Amniotic epithelial cell (primary cell): ENCODE measurements around the gene TRIM31.

ENCODE experiments used
- DNase-seq: peaks from one replicate; pipeline ENCODE4 v3.0.0-alpha.2; 2010; ENCODE audit warnings: low read depth

TRIM31 gene

DNA sequence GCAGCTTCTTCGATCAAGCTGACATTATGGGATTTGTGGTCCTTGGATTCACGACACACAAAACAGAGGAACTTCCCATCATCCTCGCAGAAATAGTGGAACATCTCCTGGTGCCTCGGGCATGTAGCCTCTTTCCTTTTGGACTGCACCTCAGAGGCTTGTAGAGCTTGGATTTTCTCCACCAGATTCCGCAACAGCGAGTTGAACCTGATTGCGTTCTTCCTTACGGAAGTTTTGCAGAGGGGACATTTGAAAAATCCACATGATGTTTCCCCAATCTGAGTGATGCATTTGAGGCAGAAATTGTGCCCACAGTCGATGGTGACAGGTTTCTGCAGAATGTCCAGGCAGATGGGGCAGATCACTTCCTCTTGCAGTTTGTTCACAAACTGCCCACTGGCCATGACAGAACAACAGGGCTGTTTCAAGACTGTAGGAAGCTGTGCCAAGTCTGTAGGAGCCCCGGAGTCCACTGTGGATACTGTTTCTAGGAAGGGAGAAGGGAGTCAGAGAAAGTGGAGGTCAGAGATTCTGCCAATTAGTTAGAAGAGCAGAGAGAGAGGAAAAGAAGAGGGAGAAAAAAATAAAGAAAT is 392 bp downstream of the TRIM31 start:
- no peak for DNase-seq

DNA sequence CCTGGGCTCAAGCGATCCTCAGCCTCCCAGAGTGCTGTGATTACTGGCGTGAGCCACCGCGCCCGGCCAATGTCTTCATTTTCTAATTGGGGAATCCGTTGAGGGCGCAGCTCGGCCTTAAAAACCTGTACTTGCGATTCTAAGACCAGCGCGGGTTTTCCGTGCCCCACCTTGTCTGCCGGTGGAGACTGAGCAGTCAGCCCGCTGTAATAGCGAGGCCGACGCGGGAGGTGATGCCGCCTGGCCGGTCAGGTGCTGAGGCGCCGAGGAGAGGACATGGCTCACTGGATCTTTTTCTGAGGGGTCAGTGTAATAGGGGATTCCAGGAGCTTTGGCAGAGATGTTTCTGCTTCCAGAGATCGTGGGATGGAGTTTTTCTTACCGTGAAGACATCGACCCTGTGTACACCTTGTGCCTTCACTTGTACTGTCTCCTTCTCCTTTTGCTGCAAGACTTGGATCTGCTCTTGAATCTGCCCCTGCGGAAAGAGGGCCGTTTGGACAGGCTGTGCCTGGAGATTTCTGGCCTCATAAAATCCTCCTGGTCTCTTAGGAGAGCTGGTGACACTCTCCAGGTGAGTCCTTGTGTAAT is 1.5 kb downstream of the TRIM31 start:
- no peak for DNase-seq

GRCh38 chr6:30104661-30105060 is 8.2 kb downstream of the TRIM31 start:
- DNase-seq: no peak

DNA sequence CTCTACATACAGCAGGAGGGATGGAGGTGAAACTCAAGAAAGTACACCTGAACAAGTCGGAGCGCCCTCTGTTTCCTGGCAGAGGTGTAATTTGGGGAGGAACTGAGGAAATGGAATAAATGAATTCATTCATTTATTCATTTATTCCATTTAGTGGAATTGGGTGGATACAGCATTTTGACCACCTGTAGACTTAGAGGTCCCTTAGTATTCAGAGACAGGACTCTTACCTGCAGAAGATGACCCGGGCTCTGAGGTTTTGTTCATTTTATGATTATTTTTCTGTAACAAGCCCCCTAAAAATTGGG is 9.1 kb downstream of the TRIM31 start:
- DNase-seq: no peak

GRCh38 chr6:30102970-30103871 is 9.7 kb downstream of the TRIM31 start:
- DNase-seq: peak; percentile 84

DNA sequence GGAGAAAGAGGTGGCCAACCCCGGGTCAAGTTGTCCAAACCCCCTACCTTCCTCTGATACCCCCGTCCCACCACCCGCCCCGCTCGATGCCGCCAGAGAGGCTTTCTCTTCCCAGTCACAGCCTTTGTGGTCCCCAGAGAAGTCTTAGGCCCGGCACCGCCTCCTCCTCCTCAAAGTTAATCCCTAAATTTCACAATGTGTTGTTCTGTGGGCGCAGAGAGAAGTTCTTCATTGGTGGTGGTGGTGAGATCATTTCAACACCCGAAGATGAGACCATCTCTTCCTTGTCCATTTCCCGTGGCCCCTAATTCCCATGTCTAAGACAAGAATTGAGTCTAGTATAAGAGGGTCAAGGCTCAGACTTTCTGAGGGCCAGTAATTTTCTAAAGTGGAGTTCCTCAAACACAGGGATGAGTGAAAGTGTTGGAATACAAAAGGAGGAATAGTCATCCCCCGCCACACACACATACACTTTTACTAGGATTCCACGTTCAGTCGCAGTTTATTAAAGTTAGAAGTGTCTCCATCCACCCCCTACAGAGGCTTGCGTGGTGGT is 10.4 kb downstream of the TRIM31 start:
- peak; percentile 94 for DNase-seq

DNA sequence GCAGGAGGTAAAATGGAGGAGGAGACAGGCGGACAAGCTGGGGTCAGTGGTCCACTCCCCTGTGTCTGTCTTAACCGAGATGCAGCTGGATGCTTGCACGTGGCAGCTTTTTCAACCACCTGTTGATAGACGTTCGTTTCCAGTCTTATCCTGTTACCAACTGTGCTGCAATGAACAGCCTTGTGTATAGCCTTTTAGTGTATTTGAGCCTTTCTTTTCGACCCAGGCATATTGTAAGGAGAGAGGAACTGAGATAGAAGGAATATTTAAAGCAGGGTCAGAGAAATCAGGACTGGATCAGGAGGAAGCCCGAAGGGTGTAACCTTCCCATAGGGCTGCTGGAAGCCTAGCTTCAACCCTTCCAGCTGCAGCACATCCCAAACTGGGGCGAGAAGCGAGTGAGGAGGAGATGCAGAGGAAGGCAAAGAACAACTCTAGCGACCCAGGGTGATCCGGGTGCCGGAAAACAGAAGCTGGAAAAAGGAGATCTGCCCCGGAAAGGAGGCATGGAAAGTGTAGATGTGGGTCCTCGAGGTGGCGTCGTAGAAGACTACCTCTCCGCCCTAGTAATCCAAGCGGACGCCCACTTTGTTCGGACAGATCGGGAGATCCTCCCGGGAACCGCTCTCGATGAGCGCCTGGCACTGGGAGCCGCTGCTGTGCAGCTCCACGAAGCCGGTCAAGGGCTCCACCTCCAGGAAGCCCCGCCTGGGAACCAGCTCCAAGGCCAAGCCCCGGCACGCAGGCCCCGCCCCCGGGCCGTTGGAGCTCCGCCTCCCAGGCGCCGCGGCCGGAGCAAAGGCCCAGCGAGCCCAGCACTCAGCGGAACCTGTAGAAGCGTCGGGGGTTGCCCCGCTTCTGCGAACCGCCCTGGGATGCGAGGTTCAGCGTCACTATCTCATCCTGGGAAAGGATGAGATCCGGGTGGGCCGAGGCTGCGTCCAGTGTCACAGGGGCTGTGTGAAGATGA is 11.2 kb downstream of the TRIM31 start:
- DNase-seq: peak; percentile 84

GRCh38 chr6:30100585-30101443 is 12.1 kb downstream of the TRIM31 start:
- DNase-seq: no peak

DNA sequence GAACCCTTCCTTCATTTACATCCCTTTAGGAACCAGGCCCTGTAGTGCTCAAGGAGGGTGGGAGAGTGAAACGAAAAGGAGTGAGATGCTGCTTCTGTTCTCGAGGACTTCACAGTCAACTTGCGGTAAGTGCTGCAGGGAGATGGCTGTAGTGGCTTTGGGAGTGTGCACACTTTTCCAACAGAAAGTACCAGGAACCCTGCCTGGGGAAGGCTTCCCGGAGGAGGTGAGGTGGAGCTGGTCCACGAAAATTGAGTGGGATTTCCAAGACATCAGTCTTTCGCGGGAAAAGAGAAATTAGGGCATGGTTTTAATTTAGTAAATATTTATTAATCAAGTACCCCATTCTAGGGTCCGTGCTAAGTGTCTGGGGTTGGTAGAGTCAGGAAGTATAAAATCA is 12.7 kb downstream of the TRIM31 start:
- no peak for DNase-seq

- DNase-seq: no peak
These were observed 14.8 kb downstream of the TRIM31 start for GRCh38 chr6:30097902-30098768.

- no peak for DNase-seq
These were observed 16.1 kb downstream of the TRIM31 start for GRCh38 chr6:30096829-30097228.

GRCh38 chr6:30093951-30094661 is 18.8 kb downstream of the TRIM31 start:
- no peak for DNase-seq

DNA sequence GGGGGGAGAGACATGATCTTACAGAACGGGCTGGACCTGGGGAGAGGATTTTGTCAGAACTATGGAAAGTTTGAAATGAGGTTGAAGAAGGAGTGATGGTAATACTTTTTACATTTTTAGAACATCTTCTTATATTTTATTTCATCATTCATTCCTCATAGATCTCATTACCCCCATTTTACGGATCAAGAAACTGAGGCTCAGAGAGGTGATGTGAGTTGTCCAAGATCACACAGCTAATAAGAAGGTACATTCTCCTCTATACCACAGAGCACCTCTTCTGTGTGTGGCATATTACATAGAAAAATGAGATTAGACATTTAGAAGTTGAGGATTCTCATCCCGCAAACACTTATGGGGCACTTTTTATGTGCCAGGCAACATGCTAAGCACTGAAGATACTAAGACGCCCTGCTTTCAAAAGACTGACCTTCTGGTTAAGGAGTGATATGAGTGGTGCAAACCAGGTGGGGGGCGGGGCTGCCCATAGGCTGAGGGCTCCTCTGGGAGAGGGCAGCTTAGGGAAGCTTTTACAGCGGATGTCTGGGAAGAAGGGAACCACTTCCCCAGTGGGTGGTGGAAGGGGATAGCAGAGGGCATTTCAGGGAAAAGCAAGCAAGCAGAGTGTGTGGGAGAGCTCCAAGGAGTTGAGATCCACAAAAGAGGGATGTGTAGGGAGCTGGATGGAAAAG is 19.9 kb downstream of the TRIM31 start:
- DNase-seq: no peak

DNA sequence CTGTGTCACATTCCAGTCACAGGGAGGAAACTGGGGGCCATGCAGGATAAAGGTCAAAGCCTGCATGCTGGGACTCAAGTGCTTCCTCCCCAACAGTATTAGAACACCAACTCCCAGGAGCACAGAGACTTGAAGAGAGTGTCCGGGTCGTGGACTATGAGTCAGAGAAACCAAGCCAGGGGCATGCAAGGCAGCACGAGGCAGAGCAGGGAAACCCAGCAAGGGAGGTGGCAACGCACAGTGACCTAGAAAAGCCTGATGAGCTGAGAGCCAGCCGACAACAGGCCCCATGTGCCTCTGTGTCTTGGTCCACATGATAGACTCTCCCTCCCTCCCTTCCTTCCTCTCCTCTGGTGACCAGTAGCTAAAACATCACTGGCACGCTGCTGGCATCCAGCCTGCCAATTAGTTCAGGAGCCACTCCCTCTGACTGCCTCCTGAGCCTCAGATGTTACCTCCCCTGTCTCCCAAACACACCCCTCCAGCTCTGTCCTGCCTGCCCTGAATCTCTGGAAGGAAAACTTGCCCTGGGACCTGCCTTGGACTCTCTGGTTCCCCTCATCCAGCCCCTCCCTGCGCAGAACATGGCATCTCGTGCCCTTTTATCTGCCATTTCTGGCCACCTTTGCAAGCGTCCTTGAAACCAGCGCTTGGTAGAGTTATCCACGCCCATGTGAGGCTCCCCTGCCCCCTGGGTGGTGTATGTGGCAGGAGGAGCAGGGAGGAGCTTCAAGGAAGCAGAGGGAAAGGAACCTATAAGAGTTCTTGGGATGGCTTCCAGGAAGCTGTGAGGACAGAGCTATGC is 21.1 kb downstream of the TRIM31 start:
- DNase-seq: peak; percentile 58

- DNase-seq: no peak
These were observed 25.0 kb downstream of the TRIM31 start for GRCh38 chr6:30087876-30088275.

GRCh38 chr6:30077218-30077617 is 35.7 kb downstream of the TRIM31 start:
- DNase-seq: no peak

DNA sequence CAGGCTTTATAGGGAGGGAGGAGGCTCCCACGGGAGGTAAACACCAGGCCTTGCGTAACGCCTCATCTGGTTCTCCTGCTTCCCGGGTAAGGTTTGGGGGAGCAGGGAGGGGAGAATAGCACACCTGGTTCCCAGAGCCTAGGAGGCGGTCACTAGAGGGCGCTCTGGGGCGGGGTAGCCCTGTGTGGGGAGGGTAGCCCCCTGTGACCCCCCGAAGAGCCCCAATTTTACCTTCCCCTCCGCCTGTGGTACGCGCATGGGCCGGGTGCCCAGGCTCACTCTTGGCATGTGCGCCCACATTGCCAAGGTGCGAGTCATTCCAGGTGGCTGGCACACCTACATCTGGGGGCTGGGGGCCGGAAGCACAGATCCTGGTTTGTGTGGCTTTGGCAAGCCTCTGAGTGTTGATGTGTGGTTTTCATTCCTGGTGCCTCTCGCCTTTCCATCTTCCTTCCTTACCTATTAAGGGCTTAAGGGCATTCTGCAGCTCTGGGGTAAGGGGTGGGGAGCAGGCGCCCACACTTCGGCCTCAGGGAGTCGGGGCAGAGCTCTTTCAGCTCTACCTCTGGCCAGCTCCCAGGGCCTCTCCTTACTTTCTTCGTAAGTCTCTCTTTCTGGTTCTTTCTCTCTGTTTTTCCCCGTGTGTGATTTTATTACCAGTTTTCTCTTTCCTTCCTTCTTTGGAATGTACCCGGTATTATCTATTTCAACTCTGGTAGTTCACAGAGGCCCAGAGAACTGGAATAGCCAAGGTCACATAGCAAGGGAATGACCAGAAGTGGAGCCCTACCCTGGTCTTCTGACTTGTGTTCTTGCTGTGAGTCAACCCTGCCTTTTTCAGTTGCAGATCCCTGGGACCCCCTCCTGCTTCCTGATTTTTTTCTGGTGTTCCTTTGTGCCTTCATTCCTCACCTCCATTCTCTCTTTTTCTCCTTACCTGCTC is 36.8 kb downstream of the TRIM31 start:
- DNase-seq: peak; percentile 35
